Stimulated activated CD8-positive, alpha-beta memory T cell treated with anti-CD3 and anti-CD28 coated beads, Interleukin-7, amount 100 ng/mL, for 1 hour (primary cell): ENCODE measurements around the gene TMBIM6.
"Not testable (repeated sequence)": the region's sequence is repeated elsewhere in the genome, so short reads cannot be mapped to it uniquely, and the experiment has no call there.

Experiments
- DNase-seq, 2 donors: peaks; one replicate each; pipeline ENCODE4 v3.0.0-alpha.2; 2020; ENCODE audit warnings: low read depth in 2 of 2

The TMBIM6 gene

DNA sequence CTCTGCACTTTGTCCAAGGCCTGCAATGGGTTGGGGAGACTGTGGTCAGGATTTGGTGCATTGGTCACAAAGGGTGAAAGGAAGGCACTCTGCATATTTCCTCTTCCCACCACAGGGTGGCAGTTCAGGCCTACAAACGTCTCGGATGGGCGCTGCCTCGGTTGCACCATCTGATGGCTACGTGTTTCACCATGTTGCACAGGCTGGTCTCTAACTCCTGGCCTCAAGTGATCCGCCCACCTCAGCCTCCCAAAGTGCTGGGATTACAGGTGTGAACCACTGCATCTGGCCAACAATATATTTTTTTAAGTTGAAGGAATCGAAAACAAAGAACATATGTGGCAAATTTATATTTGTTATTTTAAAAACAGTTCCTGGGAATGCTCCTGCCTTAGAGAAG lies 35.1 kb downstream of the TMBIM6 start:
- peak in 1 of 2 donors; percentile 8 for DNase-seq

DNA sequence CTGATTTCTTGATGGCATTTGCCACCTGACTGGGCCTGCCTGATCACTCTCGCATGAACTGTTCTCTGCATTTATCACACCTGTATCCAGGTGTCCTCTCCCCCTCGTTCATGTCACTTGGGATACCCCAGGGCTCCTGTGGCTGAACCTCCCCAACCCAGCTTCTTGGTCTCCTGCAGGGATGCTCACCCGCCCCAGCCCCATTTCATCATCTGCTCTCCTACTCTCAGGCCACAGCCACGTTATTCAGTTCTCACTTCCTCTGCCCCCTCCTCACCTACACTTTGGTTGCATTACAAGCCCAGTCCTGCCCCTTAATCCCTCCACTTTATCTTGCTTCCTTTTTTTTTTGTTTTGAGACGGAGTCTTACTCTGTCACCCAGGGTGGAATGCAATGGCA lies 35.5 kb downstream of the TMBIM6 start:
- no peak for DNase-seq

DNA sequence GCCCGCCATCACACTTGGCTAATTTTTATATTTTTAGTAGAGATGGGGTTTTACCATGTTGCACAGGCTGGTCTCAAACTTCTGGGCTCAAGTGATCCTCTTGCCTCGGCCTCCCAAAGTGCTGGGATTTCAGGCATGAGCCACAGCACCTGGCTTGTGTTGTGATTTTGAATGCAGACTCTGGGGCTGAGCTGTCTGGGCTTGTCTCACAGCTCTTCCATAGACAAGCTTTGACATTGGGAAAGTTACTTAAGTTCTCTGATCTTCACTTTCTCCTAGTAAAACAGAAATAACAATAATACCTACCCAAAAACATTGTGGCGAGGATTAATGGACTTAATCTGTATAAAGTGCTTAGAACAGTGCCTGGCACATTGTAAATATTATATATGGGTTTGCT lies 36.0 kb downstream of the TMBIM6 start:
- no peak for DNase-seq

DNA sequence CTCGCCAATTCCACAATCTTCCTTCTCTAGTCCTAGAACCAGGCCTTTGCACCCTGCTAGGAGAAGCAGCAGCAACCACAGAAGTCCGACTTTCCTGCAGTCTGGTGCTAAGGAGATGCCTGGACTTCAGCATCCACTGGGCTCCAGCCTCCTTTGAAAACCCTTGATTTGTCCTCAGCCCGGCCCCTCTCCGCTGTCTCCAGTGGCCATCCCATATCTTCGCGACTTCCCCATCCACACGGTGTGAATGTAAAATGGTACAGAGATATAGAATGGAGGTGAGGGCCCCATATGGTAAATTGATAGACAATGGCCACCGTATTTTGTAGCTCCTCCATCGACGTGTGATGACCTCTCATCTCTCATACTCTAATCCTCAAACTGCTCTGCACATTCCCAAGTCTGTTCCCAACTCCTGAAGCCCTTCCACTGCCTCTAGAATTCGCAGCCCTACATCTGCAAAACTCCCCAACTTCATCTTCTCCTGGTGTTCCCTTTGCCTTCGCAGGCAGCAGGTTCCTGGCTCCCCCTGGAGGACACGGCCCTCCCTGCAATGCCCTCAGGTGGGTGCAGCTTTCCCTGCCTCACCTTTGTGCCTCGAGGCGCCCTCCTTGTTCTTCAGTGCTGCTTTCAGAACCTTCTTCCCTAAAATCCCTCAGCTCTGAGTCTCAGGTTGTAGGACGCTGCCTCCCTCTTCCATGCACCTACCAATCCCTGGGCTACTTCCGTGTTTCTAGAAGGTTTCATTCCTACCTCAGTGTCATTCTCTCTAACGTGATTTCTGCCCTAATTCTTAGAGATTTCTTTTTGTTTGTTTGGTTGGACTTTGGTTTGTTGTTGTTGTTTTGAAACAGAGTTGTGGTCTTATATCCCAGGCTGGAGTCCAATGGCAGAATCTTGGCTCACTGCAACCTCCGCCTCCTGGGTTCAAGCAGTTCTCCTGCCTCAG lies 36.7 kb downstream of the TMBIM6 start:
- peak; percentile 49 to 63 for DNase-seq

DNA sequence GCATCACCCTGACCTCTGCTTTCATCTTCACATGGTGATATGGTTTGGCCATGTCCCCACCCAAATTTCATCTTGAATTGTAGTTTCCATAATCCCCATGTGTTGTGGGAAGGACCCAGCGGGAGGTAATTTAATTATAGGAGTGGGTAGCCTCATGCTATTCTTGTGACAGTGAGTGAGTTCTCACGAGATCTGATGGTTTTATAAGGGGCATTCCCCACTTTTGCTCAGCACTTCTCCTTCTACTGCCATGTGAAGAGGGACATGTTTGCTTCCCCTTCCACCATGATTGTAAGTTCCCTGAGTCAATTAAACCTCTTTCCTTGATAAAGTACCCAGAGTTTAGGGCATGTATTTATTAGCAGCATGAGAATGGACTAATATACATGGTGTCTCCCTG lies 38.2 kb downstream of the TMBIM6 start:
- DNase-seq: no peak

- not testable (repeated sequence) for DNase-seq
Observed at GRCh38 chr12:49780914-49781313, 39.6 kb downstream of the TMBIM6 start.

- DNase-seq: no peak
Observed at GRCh38 chr12:49783917-49784676, 42.7 kb downstream of the TMBIM6 start.

GRCh38 chr12:49784756-49785409 lies 43.5 kb downstream of the TMBIM6 start:
- no peak for DNase-seq

DNA sequence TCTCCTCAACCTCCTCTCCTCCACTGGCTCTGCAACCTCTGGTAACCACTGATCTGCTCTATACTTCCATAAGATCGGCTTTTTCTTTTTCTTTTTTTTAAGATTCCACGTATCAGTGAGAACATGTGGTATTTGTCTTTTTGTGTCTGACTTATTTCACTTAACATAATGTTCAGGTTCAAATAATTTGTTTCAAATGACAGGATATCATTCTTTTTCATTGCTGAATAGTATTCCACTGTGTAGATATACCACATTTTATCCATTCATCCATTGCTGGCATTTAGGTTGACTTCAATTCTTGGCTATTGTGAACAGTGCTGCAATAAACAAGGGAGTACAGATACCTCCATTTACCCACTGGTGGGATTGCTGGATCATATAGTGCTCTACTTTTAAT lies 46.3 kb downstream of the TMBIM6 start:
- no peak for DNase-seq

DNA sequence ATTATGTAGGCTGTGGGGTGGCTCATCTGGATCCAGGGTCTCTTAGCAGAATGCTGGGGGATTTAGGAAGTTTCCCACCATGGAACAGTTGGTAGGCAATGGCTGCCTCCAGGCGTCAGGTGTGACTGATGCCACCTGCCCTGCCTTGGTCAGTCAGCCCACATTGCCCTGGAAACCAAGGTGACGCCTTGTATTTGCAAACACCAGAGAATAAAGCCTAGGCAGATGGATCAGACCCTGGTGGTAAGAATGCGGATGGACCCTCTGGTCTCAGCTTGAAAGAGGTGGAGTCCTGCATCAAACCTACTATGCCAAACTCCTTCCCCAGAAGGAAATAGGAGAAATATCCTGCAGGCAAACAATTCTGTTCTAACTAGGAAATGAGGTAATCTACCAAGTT lies 48.6 kb downstream of the TMBIM6 start:
- no peak for DNase-seq

GRCh38 chr12:49790741-49791555 lies 49.6 kb downstream of the TMBIM6 start:
- DNase-seq: no peak

DNA sequence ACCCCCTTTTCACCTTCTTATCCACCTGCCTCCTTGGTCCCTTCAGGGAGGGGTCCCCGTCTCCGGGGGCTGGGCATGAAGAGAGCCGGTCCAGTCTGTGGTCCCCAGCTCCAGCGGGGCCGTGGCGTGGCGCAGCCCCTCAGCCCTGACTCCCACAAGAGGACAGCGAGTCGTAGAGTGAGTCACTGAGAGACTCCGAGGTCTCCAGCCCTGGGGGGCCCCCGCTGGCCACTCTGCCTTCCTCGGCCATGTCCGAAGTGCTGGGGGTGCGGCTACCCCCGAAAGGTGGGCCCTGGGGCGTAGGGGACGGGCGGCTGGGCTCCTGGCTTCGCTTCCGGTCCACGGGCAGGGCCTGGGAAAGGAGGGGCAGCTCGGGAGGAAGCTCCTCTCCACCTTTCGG lies 50.3 kb downstream of the TMBIM6 start:
- DNase-seq: no peak

GRCh38 chr12:49792181-49792970 lies 51.0 kb downstream of the TMBIM6 start:
- no peak for DNase-seq

- DNase-seq: no peak
Observed at GRCh38 chr12:49792976-49793580, 51.7 kb downstream of the TMBIM6 start.

DNA sequence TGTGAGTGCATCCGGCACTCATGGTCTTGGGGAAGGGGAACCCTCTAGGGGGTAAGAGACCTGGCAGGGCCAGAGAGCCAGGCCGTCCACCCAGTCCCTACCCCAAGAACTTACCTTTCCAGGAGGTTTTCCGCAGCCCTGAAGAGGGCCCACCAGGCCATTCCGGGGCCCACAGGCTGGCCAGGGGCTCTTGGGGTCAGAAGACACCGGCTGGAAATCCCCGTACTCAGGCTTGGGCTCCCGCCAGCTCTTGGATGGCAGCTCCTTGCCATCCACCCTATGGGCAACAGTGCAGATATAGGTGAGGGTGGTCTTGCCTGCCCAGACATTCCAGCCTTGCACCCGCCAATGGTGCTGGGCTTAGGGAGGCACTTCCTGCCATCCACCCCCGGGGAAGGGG lies 52.3 kb downstream of the TMBIM6 start:
- DNase-seq: no peak

DNA sequence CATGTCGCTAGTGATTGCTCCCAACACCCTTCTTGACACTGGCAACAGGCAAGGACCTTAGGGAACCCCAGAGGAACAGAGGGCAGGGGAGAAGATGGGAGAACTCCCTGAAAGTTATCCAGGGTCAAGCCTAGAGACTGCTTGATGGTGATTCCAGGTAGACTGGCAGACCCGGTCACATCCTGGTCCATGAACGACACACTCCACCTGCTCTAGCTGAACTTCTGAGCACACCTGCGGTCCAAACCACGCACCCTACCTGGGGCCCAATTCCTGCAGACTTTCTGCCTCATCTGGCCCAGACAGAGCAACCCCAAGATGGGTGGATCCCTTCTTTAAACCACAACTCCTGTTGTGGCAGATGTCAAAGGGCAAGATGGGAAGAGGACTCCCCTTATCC lies 52.7 kb downstream of the TMBIM6 start:
- no peak for DNase-seq

GRCh38 chr12:49794811-49795653 lies 53.7 kb downstream of the TMBIM6 start:
- no peak for DNase-seq

- DNase-seq: no peak
Observed at GRCh38 chr12:49795654-49796105, 54.3 kb downstream of the TMBIM6 start.

GRCh38 chr12:49796155-49796554 lies 54.8 kb downstream of the TMBIM6 start:
- no peak for DNase-seq
